GM23338 (cell line): ENCODE measurements around the gene CFAP97. TPM values are rescaled to one million over a fixed set of nuclear protein-coding genes. Genes with fewer than 3 reads are reported as not detected.

Experiments
- ATAC-seq: fragments of 200-7000 bp; cut with Tn5 transposase; 3 replicates; pipeline ENCODE4 v1.9.1; 2020
- DNase-seq: peaks from one replicate; pipeline ENCODE4 v3.0.0-alpha.2; 2015; ENCODE audit warnings: low spot score
- H2AFZ ChIP-seq: fragments of 200-600 bp; sonication (generic); 2 replicates; pipeline ENCODE4 v1.8.0; 2016; ENCODE audit warnings: antibody characterized with exemption, mild to moderate bottlenecking, moderate library complexity
- H3F3A ChIP-seq: fragments of 200-600 bp; sonication (generic); replicated peaks from 2 replicates; pipeline ENCODE4 v1.8.0; 2017; ENCODE audit warnings: antibody characterized with exemption, mixed run types, low read depth
- H3K27ac ChIP-seq: fragments of 200-600 bp; sonication (generic); 2 replicates; pipeline ENCODE4 v1.6.1; 2016; ENCODE audit warnings: low read depth
- H3K27me3 ChIP-seq: fragments of 200-600 bp; sonication (generic); 2 replicates; pipeline ENCODE4 v1.8.0; 2016; ENCODE audit warnings: mild to moderate bottlenecking, mixed run types, moderate library complexity; ENCODE audit not compliant: insufficient read depth
- H3K36me3 ChIP-seq: fragments of 200-600 bp; sonication (generic); 2 replicates; pipeline ENCODE4 v1.8.0; 2016; ENCODE audit warnings: mild to moderate bottlenecking; ENCODE audit not compliant: insufficient read depth
- H3K4me1 ChIP-seq: fragments of 200-600 bp; sonication (generic); 2 replicates; pipeline ENCODE4 v1.8.0; 2016; ENCODE audit warnings: mild to moderate bottlenecking, moderate library complexity; ENCODE audit not compliant: insufficient read depth
- H3K4me2 ChIP-seq: fragments of 200-600 bp; sonication (generic); 2 replicates; pipeline ENCODE4 v1.7.1; 2017; ENCODE audit warnings: mixed run types
- H3K4me3 ChIP-seq: fragments of 200-600 bp; sonication (generic); 2 replicates; pipeline ENCODE4 v1.6.1; 2016; ENCODE audit warnings: mixed run types
- H3K79me2 ChIP-seq: fragments of 200-600 bp; sonication (generic); replicated peaks from 2 replicates; pipeline ENCODE4 v1.8.0; 2017; ENCODE audit warnings: mild to moderate bottlenecking; ENCODE audit not compliant: insufficient read depth
- H3K9me2 ChIP-seq: fragments of 200-600 bp; sonication (generic); 2 replicates; pipeline ENCODE4 v1.8.0; 2017; ENCODE audit not compliant: insufficient read depth
- H4K20me1 ChIP-seq: fragments of 200-600 bp; sonication (generic); replicated peaks from 2 replicates; pipeline ENCODE4 v1.8.0; 2017; ENCODE audit warnings: mild to moderate bottlenecking; ENCODE audit not compliant: insufficient read depth
- H3K27ac Mint-ChIP-seq: 2 replicates; pipeline ENCODE4 v1.8.0; 2020; ENCODE audit warnings: inconsistent platforms, mild to moderate bottlenecking, moderate library complexity, mixed read lengths
- H3K27me3 Mint-ChIP-seq: 3 replicates; pipeline ENCODE4 v1.8.0; 2022; ENCODE audit warnings: low read depth, mild to moderate bottlenecking, moderate library complexity, mixed read lengths, inconsistent platforms; ENCODE audit not compliant: insufficient read depth, poor library complexity
- H3K36me3 Mint-ChIP-seq: 3 replicates; pipeline ENCODE4 v1.8.0; 2021; ENCODE audit warnings: low read depth, mild to moderate bottlenecking, inconsistent platforms, moderate library complexity, mixed read lengths
- H3K4me1 Mint-ChIP-seq: 3 replicates; pipeline ENCODE4 v1.8.0; 2020; ENCODE audit warnings: mild to moderate bottlenecking, inconsistent platforms, mixed read lengths
- H3K4me3 Mint-ChIP-seq: 3 replicates; pipeline ENCODE4 v1.8.0; 2021; ENCODE audit warnings: moderate library complexity, mild to moderate bottlenecking, inconsistent platforms, mixed read lengths
- H3K9me3 Mint-ChIP-seq: 3 replicates; pipeline ENCODE4 v1.8.0; 2020; ENCODE audit warnings: moderate library complexity, mild to moderate bottlenecking, inconsistent platforms, mixed read lengths
- CREB1 ChIP-seq: fragments of 250-450 bp; sonication (Bioruptor Pico); IDR thresholded peaks from 2 replicates; pipeline ENCODE4 v1.5.0; 2020; ENCODE audit warnings: low read depth, mild to moderate bottlenecking, moderate library complexity
- EZH2 ChIP-seq: fragments of 200-600 bp; sonication (generic); IDR thresholded peaks from one replicate; pipeline ENCODE4 v1.8.0; 2017; ENCODE audit warnings: antibody characterized with exemption, mild to moderate bottlenecking, low read depth; ENCODE audit not compliant: unreplicated experiment
- EZH2phosphoT487 ChIP-seq: fragments of 200-600 bp; sonication (generic); IDR thresholded peaks from one replicate; pipeline ENCODE4 v1.8.1; 2018; ENCODE audit warnings: antibody characterized with exemption; ENCODE audit not compliant: unreplicated experiment
- JUNB ChIP-seq: IDR thresholded peaks from one replicate; pipeline ENCODE4 v1.6.1; 2016; ENCODE audit warnings: antibody characterized with exemption; ENCODE audit not compliant: unreplicated experiment
- NANOG ChIP-seq: IDR thresholded peaks from 2 replicates; pipeline ENCODE4 v1.6.1; 2016; ENCODE audit warnings: antibody characterized with exemption, borderline replicate concordance
- POLR2AphosphoS5 ChIP-seq: IDR thresholded peaks from 2 replicates; pipeline ENCODE4 v1.6.1; 2016; ENCODE audit warnings: antibody characterized with exemption, low read depth
- STAT1 ChIP-seq: IDR thresholded peaks from one replicate; pipeline ENCODE4 v1.6.1; 2016; ENCODE audit warnings: antibody characterized with exemption; ENCODE audit not compliant: unreplicated experiment
- ZNF114 ChIP-seq: fragments of 250-450 bp; sonication (Bioruptor Pico); IDR thresholded peaks from 2 replicates; pipeline ENCODE4 v1.5.0; 2020; ENCODE audit warnings: mild to moderate bottlenecking, moderate library complexity
- ZNF331 ChIP-seq: fragments of 250-450 bp; sonication (Bioruptor Pico); IDR thresholded peaks from 2 replicates; pipeline ENCODE4 v1.5.0; 2020; ENCODE audit warnings: low read depth, mild to moderate bottlenecking, moderate library complexity
- polyA plus RNA-seq: library from polyadenylated mRNA; unstranded; fragments of >200 nt; fragmentation: Nextera tagmentation; extraction: Ambion mirVana; gene quantifications from 2 replicates; pipeline ENCODE4 v1.2.1, GENCODE V29; 2016
- total RNA-seq: library from RNA; depleted of rRNA; stranded (reverse); fragments of >200 nt; shearing (Covaris generic); gene quantifications from 2 replicates; pipeline ENCODE4 v1.2.3, GENCODE V29; 2014
- TF ChIP-seq, protein P1 (sequence below): fragments of 250-450 bp; sonication (Bioruptor Pico); IDR thresholded peaks from 2 replicates; pipeline ENCODE4 v1.5.0; 2020; ENCODE audit warnings: mild to moderate bottlenecking, moderate library complexity
- TF ChIP-seq, protein P2 (sequence below), 2 experiments: fragments of 200-600 bp in 1 of 2; sonication (generic) in 1 of 2; conservative IDR thresholded peaks; 2 replicates each; pipeline versions ENCODE4 v1.5.1 to v1.6.1; 2016 to 2017; ENCODE audit warnings: antibody characterized with exemption in 2 of 2, low read depth in 2 of 2, mild to moderate bottlenecking in 2 of 2, moderate library complexity in 1 of 2
- TF ChIP-seq, protein P3 (sequence below): IDR thresholded peaks from 2 replicates; pipeline ENCODE4 v1.6.1; 2016; ENCODE audit warnings: antibody characterized with exemption

CFAP97 gene
- total and polyA plus RNA-seq, 2 experiments from 2014 or later = 37.7 to 73.3 TPM

DNA sequence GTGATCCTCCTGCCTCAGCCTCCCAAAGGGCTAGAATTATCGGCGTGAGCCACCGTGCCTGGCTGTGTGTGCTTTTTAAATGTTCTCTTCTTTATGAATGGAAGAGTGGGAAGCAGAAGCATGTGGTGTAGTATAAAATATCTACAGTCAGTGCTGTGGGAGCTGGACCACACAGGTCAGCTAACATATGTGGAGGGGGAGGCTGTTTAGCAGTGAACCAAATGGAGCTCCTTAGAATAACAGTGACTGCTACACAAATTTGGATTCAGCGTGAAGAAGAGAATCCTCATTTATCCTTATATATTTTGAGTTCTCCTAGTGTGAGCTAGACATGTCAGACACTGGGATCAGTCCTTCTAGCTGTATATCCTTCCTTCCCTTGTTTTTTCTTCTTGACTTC, 8.8 kb upstream of the CFAP97 start:
- peaks cover 55% of the 10 kb centered on the region for H3K4me1 Mint-ChIP-seq
- H3K36me3 ChIP-seq = no peaks in the 10 kb centered on the region
- H3K4me3 Mint-ChIP-seq = no peak overlapping the region
- H3K4me3 ChIP-seq = no peak overlapping the region
- H3K27me3 ChIP-seq = peaks cover 37% of the 10 kb centered on the region
- H3K27me3 Mint-ChIP-seq = peaks cover 31% of the 10 kb centered on the region
- H3K4me1 ChIP-seq = peaks cover 59% of the 10 kb centered on the region
- H3K9me2 ChIP-seq = no peaks in the 10 kb centered on the region
- TF ChIP-seq CREB1 (CRISPR knock-in tag) (no peak), POLR2AphosphoS5 (no peak)
- TF ChIP-seq, protein P1, sequence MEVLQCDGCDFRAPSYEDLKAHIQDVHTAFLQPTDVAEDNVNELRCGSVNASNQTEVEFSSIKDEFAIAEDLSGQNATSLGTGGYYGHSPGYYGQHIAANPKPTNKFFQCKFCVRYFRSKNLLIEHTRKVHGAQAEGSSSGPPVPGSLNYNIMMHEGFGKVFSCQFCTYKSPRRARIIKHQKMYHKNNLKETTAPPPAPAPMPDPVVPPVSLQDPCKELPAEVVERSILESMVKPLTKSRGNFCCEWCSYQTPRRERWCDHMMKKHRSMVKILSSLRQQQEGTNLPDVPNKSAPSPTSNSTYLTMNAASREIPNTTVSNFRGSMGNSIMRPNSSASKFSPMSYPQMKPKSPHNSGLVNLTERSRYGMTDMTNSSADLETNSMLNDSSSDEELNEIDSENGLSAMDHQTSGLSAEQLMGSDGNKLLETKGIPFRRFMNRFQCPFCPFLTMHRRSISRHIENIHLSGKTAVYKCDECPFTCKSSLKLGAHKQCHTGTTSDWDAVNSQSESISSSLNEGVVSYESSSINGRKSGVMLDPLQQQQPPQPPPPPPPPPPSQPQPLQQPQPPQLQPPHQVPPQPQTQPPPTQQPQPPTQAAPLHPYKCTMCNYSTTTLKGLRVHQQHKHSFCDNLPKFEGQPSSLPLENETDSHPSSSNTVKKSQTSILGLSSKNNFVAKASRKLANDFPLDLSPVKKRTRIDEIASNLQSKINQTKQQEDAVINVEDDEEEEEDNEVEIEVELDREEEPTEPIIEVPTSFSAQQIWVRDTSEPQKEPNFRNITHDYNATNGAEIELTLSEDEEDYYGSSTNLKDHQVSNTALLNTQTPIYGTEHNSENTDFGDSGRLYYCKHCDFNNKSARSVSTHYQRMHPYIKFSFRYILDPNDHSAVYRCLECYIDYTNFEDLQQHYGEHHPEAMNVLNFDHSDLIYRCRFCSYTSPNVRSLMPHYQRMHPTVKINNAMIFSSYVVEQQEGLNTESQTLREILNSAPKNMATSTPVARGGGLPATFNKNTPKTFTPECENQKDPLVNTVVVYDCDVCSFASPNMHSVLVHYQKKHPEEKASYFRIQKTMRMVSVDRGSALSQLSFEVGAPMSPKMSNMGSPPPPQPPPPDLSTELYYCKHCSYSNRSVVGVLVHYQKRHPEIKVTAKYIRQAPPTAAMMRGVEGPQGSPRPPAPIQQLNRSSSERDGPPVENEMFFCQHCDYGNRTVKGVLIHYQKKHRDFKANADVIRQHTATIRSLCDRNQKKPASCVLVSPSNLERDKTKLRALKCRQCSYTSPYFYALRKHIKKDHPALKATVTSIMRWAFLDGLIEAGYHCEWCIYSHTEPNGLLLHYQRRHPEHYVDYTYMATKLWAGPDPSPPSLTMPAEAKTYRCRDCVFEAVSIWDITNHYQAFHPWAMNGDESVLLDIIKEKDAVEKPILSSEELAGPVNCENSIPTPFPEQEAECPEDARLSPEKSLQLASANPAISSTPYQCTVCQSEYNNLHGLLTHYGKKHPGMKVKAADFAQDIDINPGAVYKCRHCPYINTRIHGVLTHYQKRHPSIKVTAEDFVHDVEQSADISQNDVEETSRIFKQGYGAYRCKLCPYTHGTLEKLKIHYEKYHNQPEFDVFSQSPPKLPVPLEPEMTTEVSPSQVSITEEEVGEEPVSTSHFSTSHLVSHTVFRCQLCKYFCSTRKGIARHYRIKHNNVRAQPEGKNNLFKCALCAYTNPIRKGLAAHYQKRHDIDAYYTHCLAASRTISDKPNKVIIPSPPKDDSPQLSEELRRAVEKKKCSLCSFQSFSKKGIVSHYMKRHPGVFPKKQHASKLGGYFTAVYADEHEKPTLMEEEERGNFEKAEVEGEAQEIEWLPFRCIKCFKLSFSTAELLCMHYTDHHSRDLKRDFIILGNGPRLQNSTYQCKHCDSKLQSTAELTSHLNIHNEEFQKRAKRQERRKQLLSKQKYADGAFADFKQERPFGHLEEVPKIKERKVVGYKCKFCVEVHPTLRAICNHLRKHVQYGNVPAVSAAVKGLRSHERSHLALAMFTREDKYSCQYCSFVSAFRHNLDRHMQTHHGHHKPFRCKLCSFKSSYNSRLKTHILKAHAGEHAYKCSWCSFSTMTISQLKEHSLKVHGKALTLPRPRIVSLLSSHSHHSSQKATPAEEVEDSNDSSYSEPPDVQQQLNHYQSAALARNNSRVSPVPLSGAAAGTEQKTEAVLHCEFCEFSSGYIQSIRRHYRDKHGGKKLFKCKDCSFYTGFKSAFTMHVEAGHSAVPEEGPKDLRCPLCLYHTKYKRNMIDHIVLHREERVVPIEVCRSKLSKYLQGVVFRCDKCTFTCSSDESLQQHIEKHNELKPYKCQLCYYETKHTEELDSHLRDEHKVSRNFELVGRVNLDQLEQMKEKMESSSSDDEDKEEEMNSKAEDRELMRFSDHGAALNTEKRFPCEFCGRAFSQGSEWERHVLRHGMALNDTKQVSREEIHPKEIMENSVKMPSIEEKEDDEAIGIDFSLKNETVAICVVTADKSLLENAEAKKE (CRISPR knock-in tag) = no peak
- no peak overlapping the region for H3K27ac Mint-ChIP-seq
- H3K36me3 Mint-ChIP-seq = no peaks in the 10 kb centered on the region; the same call in 2 of the 3 replicates
- no peak for ATAC-seq
- H3K9me3 Mint-ChIP-seq = no peaks in the 10 kb centered on the region; the same call in 2 of the 3 replicates
- H3K27ac ChIP-seq = no peak overlapping the region
- peaks cover 2% of the 10 kb centered on the region; the same call in 1 of the 2 replicates for H4K20me1 ChIP-seq
- H2AFZ ChIP-seq = no peak overlapping the region
- DNase-seq = no peak
- H3K79me2 ChIP-seq = peaks cover 66% of the 10 kb centered on the region
- no peak overlapping the region for H3K4me2 ChIP-seq
- H3F3A ChIP-seq = no peaks in the 10 kb centered on the region; the same call in 1 of the 2 replicates

DNA sequence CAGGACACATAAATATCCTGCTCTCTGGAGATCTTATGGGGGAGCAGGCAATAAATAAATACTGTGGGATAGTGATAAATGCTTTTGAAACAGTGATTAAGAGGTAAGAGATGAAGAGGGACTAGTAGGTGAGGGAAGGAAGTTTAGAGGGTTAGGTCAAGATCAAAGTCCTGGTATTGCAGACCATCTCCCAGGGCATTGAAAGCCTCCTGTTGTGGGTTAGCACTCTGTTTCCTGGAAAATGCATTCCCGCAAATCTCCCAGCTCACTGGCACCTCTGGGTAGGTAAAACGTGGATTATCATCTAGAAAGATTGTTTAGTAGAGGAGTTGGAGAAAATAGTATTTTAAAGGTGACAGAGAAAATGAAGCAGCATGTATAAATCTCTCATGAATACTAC, 7.8 kb upstream of the CFAP97 start:
- Mint-ChIP-seq H3K4me1 (peaks cover 46% of the 10 kb centered on the region), H3K9me3 (no peaks in the 10 kb centered on the region; the same call in 2 of the 3 replicates), H3K27ac (no peak overlapping the region), H3K4me3 (peak overlapping the region; percentile 93), H3K36me3 (no peaks in the 10 kb centered on the region; the same call in 2 of the 3 replicates), H3K27me3 (peaks cover 31% of the 10 kb centered on the region)
- DNase-seq (no peak), ATAC-seq (no peak)
- no peak overlapping the region for H3K27ac ChIP-seq
- no peak overlapping the region for H2AFZ ChIP-seq
- H3K4me3 ChIP-seq = peak overlapping the region; percentile 84
- no peaks in the 10 kb centered on the region; the same call in 1 of the 2 replicates for H3F3A ChIP-seq
- peaks cover 50% of the 10 kb centered on the region for H3K4me1 ChIP-seq
- peaks cover 41% of the 10 kb centered on the region for H3K27me3 ChIP-seq
- H3K9me2 ChIP-seq = no peaks in the 10 kb centered on the region
- H3K79me2 ChIP-seq = peaks cover 60% of the 10 kb centered on the region
- peaks cover 2% of the 10 kb centered on the region; the same call in 1 of the 2 replicates for H4K20me1 ChIP-seq
- H3K36me3 ChIP-seq = no peaks in the 10 kb centered on the region
- H3K4me2 ChIP-seq = peak overlapping the region; percentile 91
- TF ChIP-seq CREB1 (CRISPR knock-in tag) = no peak
- no peak for TF ChIP-seq ZNF114
- TF ChIP-seq NANOG = no peak
- no peak for TF ChIP-seq EZH2phosphoT487
- TF ChIP-seq ZNF331 (CRISPR knock-in tag) = no peak
- no peak for TF ChIP-seq JUNB
- TF ChIP-seq, protein P2, sequence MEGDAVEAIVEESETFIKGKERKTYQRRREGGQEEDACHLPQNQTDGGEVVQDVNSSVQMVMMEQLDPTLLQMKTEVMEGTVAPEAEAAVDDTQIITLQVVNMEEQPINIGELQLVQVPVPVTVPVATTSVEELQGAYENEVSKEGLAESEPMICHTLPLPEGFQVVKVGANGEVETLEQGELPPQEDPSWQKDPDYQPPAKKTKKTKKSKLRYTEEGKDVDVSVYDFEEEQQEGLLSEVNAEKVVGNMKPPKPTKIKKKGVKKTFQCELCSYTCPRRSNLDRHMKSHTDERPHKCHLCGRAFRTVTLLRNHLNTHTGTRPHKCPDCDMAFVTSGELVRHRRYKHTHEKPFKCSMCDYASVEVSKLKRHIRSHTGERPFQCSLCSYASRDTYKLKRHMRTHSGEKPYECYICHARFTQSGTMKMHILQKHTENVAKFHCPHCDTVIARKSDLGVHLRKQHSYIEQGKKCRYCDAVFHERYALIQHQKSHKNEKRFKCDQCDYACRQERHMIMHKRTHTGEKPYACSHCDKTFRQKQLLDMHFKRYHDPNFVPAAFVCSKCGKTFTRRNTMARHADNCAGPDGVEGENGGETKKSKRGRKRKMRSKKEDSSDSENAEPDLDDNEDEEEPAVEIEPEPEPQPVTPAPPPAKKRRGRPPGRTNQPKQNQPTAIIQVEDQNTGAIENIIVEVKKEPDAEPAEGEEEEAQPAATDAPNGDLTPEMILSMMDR (conservative IDR thresholded peaks at IDR 0.05; ENCODE audit: low read depth in 2 of 2) = no peak
- no peak for TF ChIP-seq STAT1
- TF ChIP-seq POLR2AphosphoS5 = no peak
- TF ChIP-seq EZH2 = no peak
- TF ChIP-seq, protein P3, sequence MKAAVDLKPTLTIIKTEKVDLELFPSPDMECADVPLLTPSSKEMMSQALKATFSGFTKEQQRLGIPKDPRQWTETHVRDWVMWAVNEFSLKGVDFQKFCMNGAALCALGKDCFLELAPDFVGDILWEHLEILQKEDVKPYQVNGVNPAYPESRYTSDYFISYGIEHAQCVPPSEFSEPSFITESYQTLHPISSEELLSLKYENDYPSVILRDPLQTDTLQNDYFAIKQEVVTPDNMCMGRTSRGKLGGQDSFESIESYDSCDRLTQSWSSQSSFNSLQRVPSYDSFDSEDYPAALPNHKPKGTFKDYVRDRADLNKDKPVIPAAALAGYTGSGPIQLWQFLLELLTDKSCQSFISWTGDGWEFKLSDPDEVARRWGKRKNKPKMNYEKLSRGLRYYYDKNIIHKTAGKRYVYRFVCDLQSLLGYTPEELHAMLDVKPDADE = no peak
